Endodermal cell (in vitro differentiated cells): ENCODE data around the gene KIF25. TPM values are rescaled to one million over a fixed set of nuclear protein-coding genes. Genes with fewer than 3 reads are reported as not detected.

ENCODE experiments used
- DNase-seq: peaks from one replicate; pipeline ENCODE4 v3.0.0-alpha.2; 2017
- H3K27ac ChIP-seq: 2 replicates; pipeline ENCODE4 v1.5.1; 2013; ENCODE audit warnings: mild to moderate bottlenecking, low read depth, low read length, moderate library complexity
- H3K27me3 ChIP-seq: 2 replicates; pipeline ENCODE4 v1.6.1; 2013; ENCODE audit warnings: mild to moderate bottlenecking, low read length, moderate library complexity; ENCODE audit not compliant: insufficient read depth, control insufficient read depth, poor library complexity, severe bottlenecking
- H3K36me3 ChIP-seq: 2 replicates; pipeline ENCODE4 v1.7.0; 2013; ENCODE audit warnings: mild to moderate bottlenecking, low read length, moderate library complexity; ENCODE audit not compliant: control insufficient read depth, insufficient read depth
- H3K4me1 ChIP-seq: one replicate; pipeline ENCODE4 v1.7.0; 2013; ENCODE audit warnings: low read length; ENCODE audit not compliant: control insufficient read depth, insufficient read depth
- H3K4me3 ChIP-seq: 2 replicates; pipeline ENCODE4 v1.5.1; 2013; ENCODE audit warnings: mild to moderate bottlenecking, low read length, moderate library complexity
- H3K9ac ChIP-seq: 2 replicates; pipeline ENCODE4 v1.6.1; 2013; ENCODE audit warnings: mild to moderate bottlenecking, low read length, moderate library complexity; ENCODE audit not compliant: poor library complexity, severe bottlenecking; ENCODE audit errors: extremely low read depth
- H3K9me3 ChIP-seq: 2 replicates; pipeline ENCODE4 v1.6.1; 2013; ENCODE audit warnings: mild to moderate bottlenecking, low read length, moderate library complexity; ENCODE audit not compliant: control insufficient read depth
- H3K27ac Mint-ChIP-seq: 2 replicates; pipeline ENCODE4 v1.8.0; 2020; ENCODE audit warnings: mixed read lengths
- H3K27me3 Mint-ChIP-seq: 2 replicates; pipeline ENCODE4 v1.8.0; 2021; ENCODE audit warnings: mild to moderate bottlenecking, mixed read lengths; ENCODE audit not compliant: insufficient read depth
- H3K36me3 Mint-ChIP-seq: 2 replicates; pipeline ENCODE4 v1.8.0; 2020; ENCODE audit warnings: low read depth, mixed read lengths
- H3K4me1 Mint-ChIP-seq: 2 replicates; pipeline ENCODE4 v1.8.0; 2020; ENCODE audit warnings: mixed read lengths
- H3K4me3 Mint-ChIP-seq: 2 replicates; pipeline ENCODE4 v1.8.0; 2020; ENCODE audit warnings: mild to moderate bottlenecking, moderate library complexity, mixed read lengths
- H3K9me3 Mint-ChIP-seq: 2 replicates; pipeline ENCODE4 v1.8.0; 2020; ENCODE audit warnings: mild to moderate bottlenecking, mixed read lengths
- CTCF ChIP-seq: fragments of 200-600 bp; sonication (generic); conservative IDR thresholded peaks from 2 replicates; pipeline ENCODE4 v1.5.0; 2021; ENCODE audit warnings: antibody characterized with exemption, mild to moderate bottlenecking
- WGBS, 2 experiments: methylation state at CpG; one replicate each; pipeline versions ENCODE4 v1.1.5 to v1.1.7; 2013; ENCODE audit warnings: missing lambda C conversion rate in 2 of 2, mixed read lengths in 1 of 2; ENCODE audit not compliant: insufficient coverage in 1 of 2, insufficient read length in 1 of 2; 5-methylcytosine and 5-hydroxymethylcytosine counted together
- total RNA-seq, 2 donors: library from RNA; stranded (reverse); fragmentation: NEBNext Ultra II Directional in 1 of 2; extraction: Animal tissue kit (Norgen Biotek cat#: 25700) in 1 of 2; gene quantifications; 2 replicates in 1 of 2; 3 replicates in 1 of 2; pipeline ENCODE4 v1.2.1, GENCODE V29; 2021

The KIF25 gene
- total RNA-seq, 2 donors from 2014 or later = 1.3 TPM; not detected in 1

- no peaks in the 10 kb centered on the region for H3K4me1 Mint-ChIP-seq
Observed at GRCh38 chr6:168016176-168016620, 18.7 kb downstream of the KIF25 start.

GRCh38 chr6:168016721-168017525, 19.5 kb downstream of the KIF25 start:
- Mint-ChIP-seq H3K27ac (no peak overlapping the region), H3K27me3 (no peaks in the 10 kb centered on the region), H3K9me3 (peaks cover 7% of the 10 kb centered on the region), H3K4me3 (no peak overlapping the region), H3K36me3 (no peaks in the 10 kb centered on the region), H3K4me1 (no peaks in the 10 kb centered on the region)
- Histone ChIP-seq H3K9ac (no peak overlapping the region), H3K36me3 (no peaks in the 10 kb centered on the region), H3K27me3 (no peaks in the 10 kb centered on the region), H3K27ac (no peak overlapping the region), H3K4me1 (no peaks in the 10 kb centered on the region), H3K4me3 (no peak overlapping the region), H3K9me3 (peaks cover 11% of the 10 kb centered on the region)
- 74 to 84% methylated on average over 12 to 18 of the region's 18 CpGs for WGBS, 2 experiments
- no peak for DNase-seq
- no peak for TF ChIP-seq CTCF

More at GRCh38 chr6:168016176-168016620, 18.7 kb downstream of the KIF25 start:
- H3K4me3 Mint-ChIP-seq = no peak overlapping the region
- no peaks in the 10 kb centered on the region for H3K27me3 Mint-ChIP-seq
- DNase-seq = no peak
- H3K9me3 Mint-ChIP-seq = peaks cover 12% of the 10 kb centered on the region
- Histone ChIP-seq H3K4me1 (no peaks in the 10 kb centered on the region), H3K9ac (no peak overlapping the region), H3K4me3 (no peak overlapping the region), H3K27ac (no peak overlapping the region), H3K27me3 (no peaks in the 10 kb centered on the region), H3K36me3 (no peaks in the 10 kb centered on the region), H3K9me3 (peaks cover 17% of the 10 kb centered on the region)
- no peaks in the 10 kb centered on the region for H3K36me3 Mint-ChIP-seq
- WGBS, 2 experiments = 93 to 94% methylated on average over 16 to 18 of the region's 18 CpGs
- TF ChIP-seq CTCF = no peak
- no peak overlapping the region for H3K27ac Mint-ChIP-seq

DNA sequence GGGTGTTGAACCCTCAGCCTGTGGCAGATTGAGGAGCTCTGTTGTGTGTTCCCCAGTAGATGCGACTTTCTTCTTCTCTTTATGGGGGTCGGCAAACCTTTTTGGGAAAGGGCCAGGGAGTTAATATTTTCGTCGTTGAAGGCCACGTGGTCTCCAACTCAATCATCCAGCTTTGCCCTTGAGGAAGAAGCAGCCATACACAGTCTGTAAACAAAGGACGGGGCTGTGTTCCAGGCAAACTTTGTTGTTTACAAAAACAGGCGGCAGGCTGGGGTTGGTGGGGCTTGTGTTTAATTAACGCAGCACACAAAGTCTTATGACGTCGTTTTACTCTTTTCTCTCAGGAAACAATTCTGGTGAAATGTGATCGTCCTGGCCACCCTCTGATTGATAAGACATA, 20.2 kb downstream of the KIF25 start:
- H3K27me3 ChIP-seq = no peaks in the 10 kb centered on the region
- H3K9me3 ChIP-seq = peaks cover 5% of the 10 kb centered on the region
- H3K36me3 Mint-ChIP-seq = no peaks in the 10 kb centered on the region
- H3K4me3 ChIP-seq = no peak overlapping the region
- H3K27me3 Mint-ChIP-seq = no peaks in the 10 kb centered on the region
- H3K4me3 Mint-ChIP-seq = no peak overlapping the region
- no peaks in the 10 kb centered on the region for H3K4me1 Mint-ChIP-seq
- H3K9me3 Mint-ChIP-seq = peaks cover 2% of the 10 kb centered on the region
- no peak for DNase-seq
- H3K27ac ChIP-seq = no peak overlapping the region
- H3K4me1 ChIP-seq = no peaks in the 10 kb centered on the region
- 93 to 98% methylated on average over 6 to 11 of the region's 11 CpGs for WGBS, 2 experiments
- H3K9ac ChIP-seq = no peak overlapping the region
- H3K36me3 ChIP-seq = no peaks in the 10 kb centered on the region
- no peak for TF ChIP-seq CTCF
- no peak overlapping the region for H3K27ac Mint-ChIP-seq
